NCI-H510A treated with DMSO at 0.1 percent for 48 hours (cell line): Measurements from ENCODE around the gene STAM2.

Experiments used
- DNase-seq: peaks from one replicate; lab custom pipeline; 2025; lab: John Stamatoyannopoulos, UW

Gene STAM2

DNA sequence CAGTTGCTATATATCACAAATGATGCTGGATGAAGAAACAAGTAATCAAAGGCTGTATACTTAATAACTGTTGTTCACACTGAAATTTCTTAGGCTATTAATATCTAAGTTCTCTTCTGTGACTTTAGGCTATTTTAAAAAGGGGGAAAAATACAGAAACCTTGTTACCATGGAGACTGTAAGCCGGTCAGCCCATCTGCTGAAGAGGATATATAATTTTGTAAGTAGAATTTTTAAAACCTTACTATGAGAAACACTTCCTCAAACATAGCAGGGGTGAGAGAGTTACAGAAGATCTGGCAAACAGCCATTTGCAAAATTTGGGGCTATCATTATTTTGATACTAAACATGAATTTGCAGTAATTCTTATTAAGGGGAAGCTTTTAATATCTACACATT lies 104.5 kb downstream of the STAM2 start:
- DNase-seq = no peak

DNA sequence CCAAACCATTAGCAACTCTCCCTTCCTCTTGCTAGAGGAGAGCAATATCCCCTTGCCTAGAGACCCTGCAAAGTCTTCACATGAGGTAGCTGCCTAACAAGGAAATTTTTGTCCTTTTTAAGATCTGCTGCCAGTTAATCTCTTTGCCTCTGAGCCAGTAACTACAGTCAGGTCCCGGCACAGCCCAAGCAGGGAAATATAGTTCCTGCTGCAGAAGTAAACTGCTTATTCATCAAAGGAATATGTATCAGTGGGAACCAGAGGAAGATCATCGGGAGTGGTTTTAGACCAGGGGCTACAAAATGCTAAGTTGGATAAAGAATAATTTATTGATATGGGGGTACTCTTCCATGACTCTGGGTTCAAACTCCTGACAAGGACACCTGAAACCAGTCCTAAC lies 107.3 kb downstream of the STAM2 start:
- DNase-seq = no peak

- DNase-seq = no peak
These were observed 107.7 kb downstream of the STAM2 start for GRCh38 chr2:152067823-152068222.
